ENCODE data around the gene LIX1.

DNA sequence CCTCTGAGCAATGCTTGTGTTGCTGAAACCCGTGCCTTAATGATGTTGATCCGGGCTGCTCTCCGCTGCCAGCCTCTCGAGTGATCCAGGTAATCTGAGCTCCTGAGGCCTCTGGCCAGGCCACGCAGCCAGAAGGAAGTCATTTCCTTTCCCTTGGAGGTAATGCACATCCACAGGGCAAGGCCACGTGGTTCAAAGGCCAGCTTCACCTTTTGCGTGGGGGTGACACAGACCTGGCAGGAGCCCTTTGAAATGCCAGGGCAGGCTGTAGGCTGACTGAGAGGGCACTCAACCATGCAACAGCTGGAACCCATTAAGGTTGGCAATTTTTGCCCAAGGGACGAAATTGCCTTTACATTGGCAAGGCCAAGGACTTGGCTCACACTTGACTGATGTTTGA is 80.4 kb downstream of the LIX1 start:
- TF ChIP-seq, protein P1, sequence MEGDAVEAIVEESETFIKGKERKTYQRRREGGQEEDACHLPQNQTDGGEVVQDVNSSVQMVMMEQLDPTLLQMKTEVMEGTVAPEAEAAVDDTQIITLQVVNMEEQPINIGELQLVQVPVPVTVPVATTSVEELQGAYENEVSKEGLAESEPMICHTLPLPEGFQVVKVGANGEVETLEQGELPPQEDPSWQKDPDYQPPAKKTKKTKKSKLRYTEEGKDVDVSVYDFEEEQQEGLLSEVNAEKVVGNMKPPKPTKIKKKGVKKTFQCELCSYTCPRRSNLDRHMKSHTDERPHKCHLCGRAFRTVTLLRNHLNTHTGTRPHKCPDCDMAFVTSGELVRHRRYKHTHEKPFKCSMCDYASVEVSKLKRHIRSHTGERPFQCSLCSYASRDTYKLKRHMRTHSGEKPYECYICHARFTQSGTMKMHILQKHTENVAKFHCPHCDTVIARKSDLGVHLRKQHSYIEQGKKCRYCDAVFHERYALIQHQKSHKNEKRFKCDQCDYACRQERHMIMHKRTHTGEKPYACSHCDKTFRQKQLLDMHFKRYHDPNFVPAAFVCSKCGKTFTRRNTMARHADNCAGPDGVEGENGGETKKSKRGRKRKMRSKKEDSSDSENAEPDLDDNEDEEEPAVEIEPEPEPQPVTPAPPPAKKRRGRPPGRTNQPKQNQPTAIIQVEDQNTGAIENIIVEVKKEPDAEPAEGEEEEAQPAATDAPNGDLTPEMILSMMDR (IDR thresholded peaks at IDR 0.05): no peak
- TF ChIP-seq EP300 (IDR thresholded peaks at IDR 0.05): no peak
- TF ChIP-seq POLR2A (IDR thresholded peaks at IDR 0.05): no peak
